HEK293 (cell line): ENCODE measurements around the gene KCNT1.

Source experiments
- CTCF ChIA-PET: fragments of 350-600 bp; formaldehyde crosslinking; extraction: SDS; loops from one replicate; lab custom pipeline; 2021; ENCODE audit warnings: antibody characterized with exemption; lab: Yijun Ruan, JAX
- POLR2A ChIA-PET: fragments of 300-600 bp; formaldehyde crosslinking; extraction: SDS; loops from one replicate; lab custom pipeline; 2020; ENCODE audit warnings: antibody characterized with exemption, inconsistent platforms; lab: Yijun Ruan, JAX
- H3K27ac ChIP-seq: fragments of 200-500 bp; sonication (Bioruptor generic); 2 replicates; pipeline ENCODE4 v1.5.1; 2014; ENCODE audit warnings: low read depth, low read length, control low read depth, inconsistent platforms; ENCODE audit errors: extremely low read depth
- H3K36me3 ChIP-seq, 2 experiments: fragments of 200-500 bp in 1 of 2; sonication (Bioruptor generic) in 1 of 2; 1 replicate in 1 of 2; 2 replicates in 1 of 2; pipeline ENCODE4 v1.5.1; 2014 to 2017; ENCODE audit warnings: inconsistent platforms in 2 of 2, low read length in 2 of 2; ENCODE audit not compliant: control insufficient read depth in 2 of 2, insufficient read depth in 1 of 2
- H3K4me1 ChIP-seq: fragments of 200-500 bp; sonication (Bioruptor generic); 2 replicates; pipeline ENCODE4 v1.5.1; 2014; ENCODE audit warnings: mild to moderate bottlenecking, low read length, inconsistent platforms; ENCODE audit not compliant: control insufficient read depth, insufficient read depth
- H3K4me3 ChIP-seq: 2 replicates; pipeline ENCODE4 v1.5.1; 2011; ENCODE audit warnings: low read depth, mild to moderate bottlenecking, control low read depth, low read length, moderate library complexity
- H3K9me3 ChIP-seq: fragments of 200-500 bp; sonication (Bioruptor generic); 2 replicates; pipeline ENCODE4 v1.5.1; 2014; ENCODE audit warnings: low read depth, low read length, inconsistent platforms; ENCODE audit not compliant: control insufficient read depth, insufficient read depth
- BCL11A ChIP-seq: fragments of 450-650 bp; formaldehyde crosslinking; IDR thresholded peaks from 2 replicates; pipeline ENCODE4 v1.5.1; 2016; ENCODE audit warnings: low read depth, missing biosample characterization, missing genetic modification characterization
- EGR2 ChIP-seq: fragments of 450-650 bp; formaldehyde crosslinking; IDR thresholded peaks from 2 replicates; pipeline ENCODE4 v1.5.1; 2016; ENCODE audit warnings: low read depth, missing biosample characterization, missing genetic modification characterization
- GLIS1 ChIP-seq: fragments of 450-650 bp; formaldehyde crosslinking; IDR thresholded peaks from 2 replicates; pipeline ENCODE4 v1.5.1; 2016; ENCODE audit warnings: missing biosample characterization, missing genetic modification characterization
- HOXA7 ChIP-seq: sonication (generic); formaldehyde crosslinking; IDR thresholded peaks from 2 replicates; pipeline ENCODE4 v1.8.1; 2022; ENCODE audit warnings: missing genetic modification reagents, borderline replicate concordance
- SCRT2 ChIP-seq: fragments of 450-650 bp; formaldehyde crosslinking; IDR thresholded peaks from 2 replicates; pipeline ENCODE4 v1.5.1; 2016; ENCODE audit warnings: missing biosample characterization, missing genetic modification characterization
- TRIM28 ChIP-seq: IDR thresholded peaks from 2 replicates; pipeline ENCODE4 v1.6.1; 2011; ENCODE audit warnings: low read length, control low read depth, borderline replicate concordance
- TSHZ1 ChIP-seq: fragments of 450-650 bp; formaldehyde crosslinking; IDR thresholded peaks from 2 replicates; pipeline ENCODE4 v1.5.1; 2016; ENCODE audit warnings: missing biosample characterization, missing genetic modification characterization, borderline replicate concordance
- YY2 ChIP-seq: fragments of 450-650 bp; formaldehyde crosslinking; IDR thresholded peaks from 2 replicates; pipeline ENCODE4 v1.5.1; 2016; ENCODE audit warnings: missing biosample characterization, missing genetic modification characterization
- ZBTB10 ChIP-seq: fragments of 450-650 bp; formaldehyde crosslinking; IDR thresholded peaks from 2 replicates; pipeline ENCODE4 v1.5.1; 2016; ENCODE audit warnings: missing biosample characterization, missing genetic modification characterization
- ZBTB11 ChIP-seq: fragments of 450-650 bp; formaldehyde crosslinking; conservative IDR thresholded peaks from 2 replicates; pipeline ENCODE4 v1.5.1; 2016; ENCODE audit warnings: low read depth, missing biosample characterization, missing genetic modification characterization
- ZNF184 ChIP-seq: fragments of 450-650 bp; IDR thresholded peaks from 2 replicates; pipeline ENCODE4 v1.5.1; 2018; ENCODE audit warnings: missing biosample characterization, mild to moderate bottlenecking, missing genetic modification characterization
- ZNF266 ChIP-seq: fragments of 450-650 bp; formaldehyde crosslinking; IDR thresholded peaks from 2 replicates; pipeline ENCODE4 v1.5.1; 2016; ENCODE audit warnings: missing biosample characterization, missing genetic modification characterization, low read depth
- ZNF335 ChIP-seq: fragments of 450-650 bp; formaldehyde crosslinking; conservative IDR thresholded peaks from 2 replicates; pipeline ENCODE4 v1.5.1; 2016; ENCODE audit warnings: missing biosample characterization, missing genetic modification characterization
- ZNF366 ChIP-seq: fragments of 450-650 bp; formaldehyde crosslinking; conservative IDR thresholded peaks from 2 replicates; pipeline ENCODE4 v1.5.1; 2016; ENCODE audit warnings: missing biosample characterization, missing genetic modification characterization
- ZNF404 ChIP-seq: fragments of 450-650 bp; formaldehyde crosslinking; IDR thresholded peaks from 2 replicates; pipeline ENCODE4 v1.5.1; 2017; ENCODE audit warnings: missing biosample characterization, missing genetic modification characterization
- ZNF416 ChIP-seq: fragments of 450-650 bp; formaldehyde crosslinking; IDR thresholded peaks from 2 replicates; pipeline ENCODE4 v1.5.1; 2016; ENCODE audit warnings: missing biosample characterization, missing genetic modification characterization
- ZNF514 ChIP-seq: fragments of 450-650 bp; formaldehyde crosslinking; IDR thresholded peaks from 2 replicates; pipeline ENCODE4 v1.5.1; 2016; ENCODE audit warnings: missing biosample characterization, missing genetic modification characterization
- ZNF549 ChIP-seq: fragments of 450-650 bp; IDR thresholded peaks from 2 replicates; pipeline ENCODE4 v1.5.1; 2018; ENCODE audit warnings: missing biosample characterization, missing genetic modification characterization, mild to moderate bottlenecking, inconsistent platforms, moderate library complexity
- TF ChIP-seq, protein P1 (sequence below): fragments of 450-650 bp; formaldehyde crosslinking; IDR thresholded peaks from 2 replicates; pipeline ENCODE4 v1.5.1; 2016; ENCODE audit warnings: missing biosample characterization, missing genetic modification characterization, borderline replicate concordance

Gene KCNT1

DNA sequence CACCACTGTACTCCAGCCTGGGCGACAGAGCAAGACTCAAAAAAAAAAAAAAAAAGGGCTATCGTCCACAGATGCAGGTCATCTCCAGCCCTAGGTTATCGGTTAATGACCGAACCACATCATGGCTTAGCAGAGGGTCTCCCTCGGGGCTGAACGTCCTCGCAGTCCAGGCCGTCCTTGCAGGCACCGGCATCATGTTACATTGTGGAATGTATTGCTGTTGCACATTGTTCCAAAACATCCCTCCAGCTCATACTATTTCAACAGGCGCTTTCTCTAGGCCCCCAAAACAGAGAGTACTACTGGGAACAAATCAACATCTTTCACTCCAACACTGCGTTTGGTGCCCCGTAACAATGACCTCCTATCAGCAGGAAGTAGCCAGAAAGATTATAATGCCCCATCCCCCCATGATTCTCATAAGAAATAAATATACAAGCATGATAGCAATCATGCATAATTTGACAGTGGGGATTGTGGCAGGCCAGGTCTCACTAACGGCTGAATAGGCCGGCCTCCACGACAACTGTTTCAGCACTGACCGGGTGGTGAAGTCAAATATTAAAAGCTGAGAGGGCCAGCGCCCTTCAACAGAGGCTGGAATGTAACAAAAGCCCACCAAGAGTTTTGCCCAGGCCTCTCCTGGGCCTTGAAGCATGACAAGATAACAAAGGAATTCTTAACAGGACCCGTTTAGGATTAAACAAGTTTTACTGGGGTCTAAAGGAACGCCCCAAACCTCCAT, 40.0 kb upstream of the KCNT1 start (continued):
- TF ChIP-seq ZNF404 (tag by site-specific recombination) (no peak), TRIM28 (no peak), HOXA7 (no peak), ZNF549 (tag by site-specific recombination) (no peak), SCRT2 (tag by site-specific recombination) (no peak)
- TF ChIP-seq, protein P1, sequence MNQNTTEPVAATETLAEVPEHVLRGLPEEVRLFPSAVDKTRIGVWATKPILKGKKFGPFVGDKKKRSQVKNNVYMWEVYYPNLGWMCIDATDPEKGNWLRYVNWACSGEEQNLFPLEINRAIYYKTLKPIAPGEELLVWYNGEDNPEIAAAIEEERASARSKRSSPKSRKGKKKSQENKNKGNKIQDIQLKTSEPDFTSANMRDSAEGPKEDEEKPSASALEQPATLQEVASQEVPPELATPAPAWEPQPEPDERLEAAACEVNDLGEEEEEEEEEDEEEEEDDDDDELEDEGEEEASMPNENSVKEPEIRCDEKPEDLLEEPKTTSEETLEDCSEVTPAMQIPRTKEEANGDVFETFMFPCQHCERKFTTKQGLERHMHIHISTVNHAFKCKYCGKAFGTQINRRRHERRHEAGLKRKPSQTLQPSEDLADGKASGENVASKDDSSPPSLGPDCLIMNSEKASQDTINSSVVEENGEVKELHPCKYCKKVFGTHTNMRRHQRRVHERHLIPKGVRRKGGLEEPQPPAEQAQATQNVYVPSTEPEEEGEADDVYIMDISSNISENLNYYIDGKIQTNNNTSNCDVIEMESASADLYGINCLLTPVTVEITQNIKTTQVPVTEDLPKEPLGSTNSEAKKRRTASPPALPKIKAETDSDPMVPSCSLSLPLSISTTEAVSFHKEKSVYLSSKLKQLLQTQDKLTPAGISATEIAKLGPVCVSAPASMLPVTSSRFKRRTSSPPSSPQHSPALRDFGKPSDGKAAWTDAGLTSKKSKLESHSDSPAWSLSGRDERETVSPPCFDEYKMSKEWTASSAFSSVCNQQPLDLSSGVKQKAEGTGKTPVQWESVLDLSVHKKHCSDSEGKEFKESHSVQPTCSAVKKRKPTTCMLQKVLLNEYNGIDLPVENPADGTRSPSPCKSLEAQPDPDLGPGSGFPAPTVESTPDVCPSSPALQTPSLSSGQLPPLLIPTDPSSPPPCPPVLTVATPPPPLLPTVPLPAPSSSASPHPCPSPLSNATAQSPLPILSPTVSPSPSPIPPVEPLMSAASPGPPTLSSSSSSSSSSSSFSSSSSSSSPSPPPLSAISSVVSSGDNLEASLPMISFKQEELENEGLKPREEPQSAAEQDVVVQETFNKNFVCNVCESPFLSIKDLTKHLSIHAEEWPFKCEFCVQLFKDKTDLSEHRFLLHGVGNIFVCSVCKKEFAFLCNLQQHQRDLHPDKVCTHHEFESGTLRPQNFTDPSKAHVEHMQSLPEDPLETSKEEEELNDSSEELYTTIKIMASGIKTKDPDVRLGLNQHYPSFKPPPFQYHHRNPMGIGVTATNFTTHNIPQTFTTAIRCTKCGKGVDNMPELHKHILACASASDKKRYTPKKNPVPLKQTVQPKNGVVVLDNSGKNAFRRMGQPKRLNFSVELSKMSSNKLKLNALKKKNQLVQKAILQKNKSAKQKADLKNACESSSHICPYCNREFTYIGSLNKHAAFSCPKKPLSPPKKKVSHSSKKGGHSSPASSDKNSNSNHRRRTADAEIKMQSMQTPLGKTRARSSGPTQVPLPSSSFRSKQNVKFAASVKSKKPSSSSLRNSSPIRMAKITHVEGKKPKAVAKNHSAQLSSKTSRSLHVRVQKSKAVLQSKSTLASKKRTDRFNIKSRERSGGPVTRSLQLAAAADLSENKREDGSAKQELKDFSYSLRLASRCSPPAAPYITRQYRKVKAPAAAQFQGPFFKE (tag by site-specific recombination) = no peak
- TF ChIP-seq, all 188 proteins: peak for 0

GRCh38 chr9:135662758-135663450, 39.1 kb upstream of the KCNT1 start, which contains the start of gene LCN9:
LCN9 (plus strand) TSS chr9:135663309; CDS start chr9:135663322, 13 bp downstream.
- POLR2A ChIA-PET = no interaction called here
- CTCF ChIA-PET = interaction anchor here (1.1 kb wide), 1 partner anchor 31 kb away, joined by 3 read pairs; no protein-coding TSS in a partner anchor
- no peaks in the 10 kb centered on the region for H3K9me3 ChIP-seq
- no peaks in the 10 kb centered on the region for H3K36me3 ChIP-seq
- no peaks in the 10 kb centered on the region for H3K4me1 ChIP-seq
- H3K4me3 ChIP-seq = no peak within 1 kb of the TSS
- no peak within 1 kb of the TSS for H3K27ac ChIP-seq
- no peak for TF ChIP-seq GLIS1
- TF ChIP-seq ZNF366 = no peak
- TF ChIP-seq YY2 (tag by site-specific recombination) = no peak
- no peak for TF ChIP-seq ZBTB11 (tag by site-specific recombination)
- no peak for TF ChIP-seq TSHZ1 (tag by site-specific recombination)
- TF ChIP-seq ZBTB10 = no peak
- TF ChIP-seq BCL11A = no peak
- no peak for TF ChIP-seq EGR2 (tag by site-specific recombination)
- TF ChIP-seq ZNF514 (tag by site-specific recombination) = no peak
- TF ChIP-seq ZNF416 (tag by site-specific recombination) = no peak
- no peak for TF ChIP-seq ZNF335
- no peak for TF ChIP-seq ZNF266 (tag by site-specific recombination)
- TF ChIP-seq ZNF184 (tag by site-specific recombination) = no peak
